CD4-positive, alpha-beta memory T cell (primary cell): ENCODE results near the gene DENND2A. TPM values are rescaled to one million over a fixed set of nuclear protein-coding genes. Genes with fewer than 3 reads are reported as not detected.

ENCODE experiments used
- CTCF ChIA-PET: fragments of 350-600 bp; sonication (Branson Sonifier 250); formaldehyde crosslinking; loops from one replicate; lab custom pipeline; 2021; ENCODE audit warnings: inconsistent platforms; ENCODE audit not compliant: partially characterized antibody; lab: Charles Lee
- POLR2A ChIA-PET: fragments of 350-600 bp; sonication (Branson Sonifier 250); formaldehyde crosslinking; loops from one replicate; lab custom pipeline; 2021; ENCODE audit not compliant: partially characterized antibody; lab: Charles Lee
- DNase-seq, 5 donors: peaks; one replicate each; pipeline versions ENCODE4 v3.0.0 to v3.0.0-alpha.2; 2020 to 2022; ENCODE audit warnings: mixed read lengths in 1 of 5
- H3K27ac ChIP-seq: one replicate; pipeline ENCODE4 v1.7.0; 2013; ENCODE audit warnings: low read depth, low read length
- H3K27me3 ChIP-seq: 2 replicates; pipeline ENCODE4 v1.7.0; 2013; ENCODE audit warnings: mild to moderate bottlenecking, low read length, moderate library complexity; ENCODE audit not compliant: insufficient read depth
- H3K36me3 ChIP-seq: 2 replicates; pipeline ENCODE4 v1.7.0; 2013; ENCODE audit warnings: mild to moderate bottlenecking, low read length, moderate library complexity; ENCODE audit not compliant: insufficient read depth
- H3K4me1 ChIP-seq: 2 replicates; pipeline ENCODE4 v1.7.0; 2013; ENCODE audit warnings: mild to moderate bottlenecking, low read length, moderate library complexity; ENCODE audit not compliant: insufficient read depth
- H3K4me3 ChIP-seq, 2 donors: one replicate each; pipeline ENCODE4 v1.7.0; 2013; ENCODE audit warnings: low read length in 2 of 2, mild to moderate bottlenecking in 1 of 2
- H3K9me3 ChIP-seq, 2 donors: one replicate each; pipeline ENCODE4 v1.7.0; 2013; ENCODE audit warnings: low read length in 2 of 2, control low read depth in 1 of 2; ENCODE audit not compliant: control insufficient read depth in 1 of 2
- H3K27ac Mint-ChIP-seq, 7 donors: one replicate each; pipeline ENCODE4 v1.8.0; 2020 to 2021; ENCODE audit warnings: mixed read lengths in 7 of 7, mild to moderate bottlenecking in 6 of 7, inconsistent platforms in 3 of 7, moderate library complexity in 3 of 7
- H3K27me3 Mint-ChIP-seq, 2 donors: one replicate each; pipeline ENCODE4 v1.8.0; 2020 to 2021; ENCODE audit warnings: mixed read lengths in 2 of 2
- H3K36me3 Mint-ChIP-seq, 2 donors: one replicate each; pipeline ENCODE4 v1.8.0; 2020 to 2021; ENCODE audit warnings: mixed read lengths in 2 of 2, inconsistent platforms in 1 of 2, mild to moderate bottlenecking in 1 of 2
- H3K4me1 Mint-ChIP-seq, 4 donors: one replicate each; pipeline ENCODE4 v1.8.0; 2020 to 2021; ENCODE audit warnings: mixed read lengths in 4 of 4, mild to moderate bottlenecking in 1 of 4
- H3K4me3 Mint-ChIP-seq, 8 donors: one replicate each; pipeline ENCODE4 v1.8.0; 2020 to 2021; ENCODE audit warnings: mixed read lengths in 8 of 8, mild to moderate bottlenecking in 7 of 8, moderate library complexity in 6 of 8, inconsistent platforms in 3 of 8
- H3K9me3 Mint-ChIP-seq, 8 donors: one replicate each; pipeline ENCODE4 v1.8.0; 2020 to 2021; ENCODE audit warnings: mixed read lengths in 8 of 8, mild to moderate bottlenecking in 5 of 8, inconsistent platforms in 3 of 8, moderate library complexity in 1 of 8
- intact Hi-C: fragments of 100-400 bp; cut with micrococcal nuclease; formaldehyde crosslinking; loops from one replicate; pipeline ENCODE4 v1.15.1; 2023
- polyA plus RNA-seq, 2 donors: library from polyadenylated mRNA; unstranded; fragments of 300-500 nt; fragmentation: Illumina TruSeq; gene quantifications; one replicate each; pipeline ENCODE4 v1.2.3, GENCODE V29; 2021
- total RNA-seq, 2 experiments: library from RNA; stranded (reverse); gene quantifications; one replicate each; pipeline ENCODE4 v1.2.3, GENCODE V29; 2021

Gene DENND2A
- total and polyA plus RNA-seq, 4 experiments from 2014 or later, result not detected

GRCh38 chr7:140595468-140596092 lies 45.0 kb downstream of the DENND2A start:
- intact Hi-C loops, result no loop called here
- Mint-ChIP-seq H3K4me1 (peaks cover 0 to 4% (median 4%) of the 10 kb centered on the region in 4 donors), H3K27ac (no peak overlapping the region), H3K36me3 (no peaks in the 10 kb centered on the region), H3K9me3 (no peaks in the 10 kb centered on the region), H3K27me3 (peaks cover 8 to 18% of the 10 kb centered on the region in 2 donors), H3K4me3 (no peak overlapping the region)
- no peak overlapping the region for H3K27ac ChIP-seq
- H3K27me3 ChIP-seq, result no peaks in the 10 kb centered on the region
- H3K36me3 ChIP-seq, result no peaks in the 10 kb centered on the region
- ChIA-PET POLR2A (no interaction called here), CTCF (interaction anchor here (1.3 kb wide), 1 partner anchor 77 kb away, joined by 3 read pairs; no protein-coding TSS in a partner anchor)
- H3K4me3 ChIP-seq, result no peak overlapping the region
- H3K9me3 ChIP-seq, result no peaks in the 10 kb centered on the region
- no peak for DNase-seq
- no peaks in the 10 kb centered on the region for H3K4me1 ChIP-seq

GRCh38 chr7:140594131-140594691 lies 46.4 kb downstream of the DENND2A start:
- Histone ChIP-seq H3K4me3 (no peak overlapping the region), H3K4me1 (no peaks in the 10 kb centered on the region), H3K27me3 (no peaks in the 10 kb centered on the region), H3K27ac (no peak overlapping the region), H3K36me3 (no peaks in the 10 kb centered on the region), H3K9me3 (no peaks in the 10 kb centered on the region)
- Mint-ChIP-seq H3K36me3 (no peaks in the 10 kb centered on the region), H3K9me3 (no peaks in the 10 kb centered on the region), H3K27ac (no peak overlapping the region), H3K27me3 (peaks cover 5 to 10% of the 10 kb centered on the region in 2 donors), H3K4me1 (peaks cover 0 to 4% (median 4%) of the 10 kb centered on the region in 4 donors), H3K4me3 (no peak overlapping the region)
- no peak for DNase-seq
- CTCF ChIA-PET, result no interaction called here
- intact Hi-C loops, result no loop called here
- POLR2A ChIA-PET, result no interaction called here

- Mint-ChIP-seq H3K4me1 (peaks cover 0 to 4% (median 4%) of the 10 kb centered on the region in 4 donors), H3K36me3 (no peaks in the 10 kb centered on the region), H3K27ac (no peak overlapping the region), H3K9me3 (no peaks in the 10 kb centered on the region), H3K4me3 (no peak overlapping the region), H3K27me3 (peaks cover 5 to 10% of the 10 kb centered on the region in 2 donors)
- no peaks in the 10 kb centered on the region for H3K36me3 ChIP-seq
- POLR2A ChIA-PET, result no interaction called here
- CTCF ChIA-PET, result no interaction called here
- no peaks in the 10 kb centered on the region for H3K27me3 ChIP-seq
- no peak overlapping the region for H3K4me3 ChIP-seq
- no peaks in the 10 kb centered on the region for H3K9me3 ChIP-seq
- DNase-seq, result no peak
- H3K27ac ChIP-seq, result no peak overlapping the region
- no peaks in the 10 kb centered on the region for H3K4me1 ChIP-seq
- intact Hi-C loops, result no loop called here
Observed at GRCh38 chr7:140593672-140593982, 47.0 kb downstream of the DENND2A start.

- H3K4me3 ChIP-seq, result no peak overlapping the region
- CTCF ChIA-PET, result no interaction called here
- H3K27ac ChIP-seq, result no peak overlapping the region
- H3K9me3 Mint-ChIP-seq, result no peaks in the 10 kb centered on the region
- no peaks in the 10 kb centered on the region for H3K36me3 ChIP-seq
- peaks cover 0 to 4% (median 4%) of the 10 kb centered on the region in 4 donors for H3K4me1 Mint-ChIP-seq
- peak overlapping the region in 1 of 7 donors; percentile 55 for H3K27ac Mint-ChIP-seq
- no peaks in the 10 kb centered on the region for H3K27me3 ChIP-seq
- H3K36me3 Mint-ChIP-seq, result no peaks in the 10 kb centered on the region
- H3K4me1 ChIP-seq, result no peaks in the 10 kb centered on the region
- H3K4me3 Mint-ChIP-seq, result no peak overlapping the region
- intact Hi-C loops, result no loop called here
- no peaks in the 10 kb centered on the region for H3K9me3 ChIP-seq
- H3K27me3 Mint-ChIP-seq, result peaks cover 5 to 10% of the 10 kb centered on the region in 2 donors
- DNase-seq, result no peak
- POLR2A ChIA-PET, result no interaction called here
Observed at GRCh38 chr7:140592964-140593671, 47.5 kb downstream of the DENND2A start.

- H3K36me3 Mint-ChIP-seq, result no peaks in the 10 kb centered on the region
- Histone ChIP-seq H3K36me3 (no peaks in the 10 kb centered on the region), H3K27ac (no peak overlapping the region), H3K4me3 (no peak overlapping the region), H3K4me1 (no peaks in the 10 kb centered on the region), H3K27me3 (no peaks in the 10 kb centered on the region), H3K9me3 (no peaks in the 10 kb centered on the region)
- intact Hi-C loops, result no loop called here
- H3K9me3 Mint-ChIP-seq, result no peaks in the 10 kb centered on the region
- no peak for DNase-seq
- CTCF ChIA-PET, result no interaction called here
- H3K27me3 Mint-ChIP-seq, result peaks cover 4 to 6% of the 10 kb centered on the region in 2 donors
- peaks cover 0 to 4% (median 4%) of the 10 kb centered on the region in 4 donors for H3K4me1 Mint-ChIP-seq
- no peak overlapping the region for H3K4me3 Mint-ChIP-seq
- POLR2A ChIA-PET, result no interaction called here
- H3K27ac Mint-ChIP-seq, result no peak overlapping the region
Observed at GRCh38 chr7:140591180-140591902, 49.3 kb downstream of the DENND2A start.

GRCh38 chr7:140587243-140587642 lies 53.4 kb downstream of the DENND2A start:
- ChIA-PET CTCF (no interaction called here), POLR2A (no interaction called here)
- H3K27me3 ChIP-seq, result no peaks in the 10 kb centered on the region
- H3K4me1 ChIP-seq, result no peaks in the 10 kb centered on the region
- H3K4me3 ChIP-seq, result no peak overlapping the region
- Mint-ChIP-seq H3K27me3 (no peaks in the 10 kb centered on the region), H3K4me1 (peaks cover 0 to 4% (median 2%) of the 10 kb centered on the region in 4 donors), H3K4me3 (no peak overlapping the region), H3K27ac (no peak overlapping the region), H3K36me3 (no peaks in the 10 kb centered on the region), H3K9me3 (no peaks in the 10 kb centered on the region)
- DNase-seq, result no peak
- no peaks in the 10 kb centered on the region for H3K9me3 ChIP-seq
- intact Hi-C loops, result no loop called here
- no peak overlapping the region for H3K27ac ChIP-seq
- no peaks in the 10 kb centered on the region for H3K36me3 ChIP-seq

GRCh38 chr7:140586516-140586915 lies 54.1 kb downstream of the DENND2A start:
- Histone ChIP-seq H3K9me3 (no peaks in the 10 kb centered on the region), H3K4me3 (no peak overlapping the region), H3K36me3 (no peaks in the 10 kb centered on the region), H3K27me3 (no peaks in the 10 kb centered on the region), H3K27ac (no peak overlapping the region), H3K4me1 (no peaks in the 10 kb centered on the region)
- H3K4me1 Mint-ChIP-seq, result peaks cover 0 to 3% (median 2%) of the 10 kb centered on the region in 4 donors
- H3K9me3 Mint-ChIP-seq, result no peaks in the 10 kb centered on the region
- DNase-seq, result no peak
- no peaks in the 10 kb centered on the region for H3K27me3 Mint-ChIP-seq
- POLR2A ChIA-PET, result no interaction called here
- no peak overlapping the region for H3K27ac Mint-ChIP-seq
- no peak overlapping the region for H3K4me3 Mint-ChIP-seq
- CTCF ChIA-PET, result no interaction called here
- H3K36me3 Mint-ChIP-seq, result no peaks in the 10 kb centered on the region
- intact Hi-C loops, result no loop called here
